GM19452 (cell line): ENCODE measurements around the gene POLR3GL.
"Not testable (repeated sequence)": the region's sequence is repeated elsewhere in the genome, so short reads cannot be mapped to it uniquely, and the experiment has no call there.

Experiments
- ATAC-seq: cut with Tn5 transposase; IDR thresholded peaks from one replicate; pipeline ENCODE4 v1.9.1; 2021; ENCODE audit not compliant: unreplicated experiment

POLR3GL gene

GRCh38 chr1:146019231-146020057 is 55.0 kb downstream of the POLR3GL start:
- no peak for ATAC-seq

- no peak for ATAC-seq
These were observed 55.9 kb downstream of the POLR3GL start for GRCh38 chr1:146020058-146021049.

GRCh38 chr1:146021050-146021445 is 56.6 kb downstream of the POLR3GL start:
- no peak for ATAC-seq

GRCh38 chr1:146021622-146022402 is 57.3 kb downstream of the POLR3GL start, which contains the start of gene HJV:
Gene HJV, minus strand, starts transcription at chr1:146021735. Its CDS starts 1,504 bp downstream, at chr1:146020231.
- ATAC-seq: no peak

- no peak for ATAC-seq
These were observed 58.1 kb downstream of the POLR3GL start for GRCh38 chr1:146022403-146023127.

- not testable (repeated sequence) for ATAC-seq
These were observed 61.5 kb downstream of the POLR3GL start for GRCh38 chr1:146025787-146026495.

- ATAC-seq: not testable (repeated sequence)
These were observed 62.2 kb downstream of the POLR3GL start for GRCh38 chr1:146026650-146027049.
